K562 (cell line): ENCODE results near the gene HEMK1. TPM values are rescaled to one million over a fixed set of nuclear protein-coding genes. Genes with fewer than 3 reads are reported as not detected.

Source experiments
- CBFA2T2 ChIP-seq: fragments of 450-650 bp; conservative IDR thresholded peaks from 2 replicates; pipeline ENCODE4 v1.6.1; 2017; ENCODE audit warnings: mild to moderate bottlenecking
- CBFA2T3 ChIP-seq: fragments of 450-650 bp; IDR thresholded peaks from 2 replicates; pipeline ENCODE4 v1.6.1; 2017
- CEBPB ChIP-seq: fragments of 450-650 bp; IDR thresholded peaks from 2 replicates; pipeline ENCODE4 v1.6.1; 2016; ENCODE audit warnings: missing genetic modification characterization, missing compliant biosample characterization
- L3MBTL2 ChIP-seq: fragments of 450-650 bp; IDR thresholded peaks from 2 replicates; pipeline ENCODE4 v1.6.1; 2016; ENCODE audit warnings: mild to moderate bottlenecking, moderate library complexity
- MEF2D ChIP-seq: conservative IDR thresholded peaks from 2 replicates; pipeline ENCODE4 v1.6.1; 2016; ENCODE audit warnings: low read depth, missing genetic modification characterization, missing compliant biosample characterization
- MYC ChIP-seq, 2 experiments: fragments of 250-450 bp in 1 of 2; sonication (Bioruptor Pico) in 1 of 2; IDR thresholded peaks; 2 replicates each; pipeline versions ENCODE4 v1.5.1 to v1.6.1; 2012 to 2021; ENCODE audit warnings: low read depth in 2 of 2, borderline replicate concordance in 1 of 2, improper control_type of control experiment in 1 of 2, low read length in 1 of 2, mild to moderate bottlenecking in 1 of 2, moderate library complexity in 1 of 2
- NCOA4 ChIP-seq: fragments of 450-650 bp; IDR thresholded peaks from 2 replicates; pipeline ENCODE4 v1.6.1; 2018; ENCODE audit warnings: mild to moderate bottlenecking; ENCODE audit not compliant: partially characterized antibody
- SMARCB1 ChIP-seq: IDR thresholded peaks from 2 replicates; pipeline ENCODE4 v1.6.1; 2011; ENCODE audit warnings: improper control_type of control experiment, low read depth; ENCODE audit not compliant: insufficient read length
- SRSF1 ChIP-seq: fragments of 200-400 bp; formaldehyde crosslinking; IDR thresholded peaks from 2 replicates; pipeline ENCODE4 v1.6.1; 2017; ENCODE audit warnings: mild to moderate bottlenecking, low read depth, low read length, moderate library complexity
- TBL1XR1 ChIP-seq, 2 experiments: IDR thresholded peaks; 2 replicates each; pipeline ENCODE4 v1.6.1; 2012; ENCODE audit warnings: improper control_type of control experiment in 2 of 2, low read length in 2 of 2, mild to moderate bottlenecking in 1 of 2
- TCF3 ChIP-seq: sonication (generic); formaldehyde crosslinking; IDR thresholded peaks from 2 replicates; pipeline ENCODE4 v1.4.0; 2020; ENCODE audit warnings: mild to moderate bottlenecking, missing genetic modification reagents
- ZNF197 ChIP-seq: fragments of 200-800 bp; sonication (Bioruptor generic); IDR thresholded peaks from 2 replicates; pipeline ENCODE4 v1.6.1; 2016; ENCODE audit warnings: low read depth, missing genetic modification characterization, missing compliant biosample characterization
- ZNF551 ChIP-seq: fragments of 250-450 bp; sonication (Bioruptor Pico); IDR thresholded peaks from 2 replicates; pipeline ENCODE4 v1.5.0; 2021; ENCODE audit warnings: mild to moderate bottlenecking, moderate library complexity
- polyA plus RNA-seq, 8 experiments: library from polyadenylated mRNA; depleted of rRNA in 4 of 8; stranded (reverse) in 5 of 8; unstranded in 3 of 8; fragments of >200 nt; fragmentation: Nextera tagmentation in 2 of 8; fragmentation: Illumina TruSeq in 1 of 8; extraction: Ambion mirVana in 2 of 8; extraction: Trizol in 1 of 8; gene quantifications; 2 replicates each; pipeline versions ENCODE4 v1.2.1 to v1.2.3, GENCODE V29; 2011 to 2014; ENCODE audit warnings: inconsistent platforms in 1 of 8, missing spikeins in 1 of 8
- total RNA-seq, 7 experiments: library from RNA; depleted of rRNA in 6 of 7; stranded (reverse); fragments of >200 nt in 6 of 7; fragmentation: Illumina TruSeq in 2 of 7; extraction: Trizol in 2 of 7; gene quantifications; 2 replicates each; pipeline versions ENCODE4 v1.2.1 to v1.2.3, GENCODE V29; 2011 to 2021; ENCODE audit warnings: low replicate concordance in 1 of 7
- TF ChIP-seq, protein P1 (sequence below): fragments of 450-650 bp; formaldehyde crosslinking; IDR thresholded peaks from 2 replicates; pipeline ENCODE4 v1.4.0; 2022; ENCODE audit warnings: mild to moderate bottlenecking, moderate library complexity
- TF ChIP-seq, protein P2 (sequence below): fragments of 250-450 bp; sonication (Bioruptor Pico); IDR thresholded peaks from 2 replicates; pipeline ENCODE4 v1.4.0; 2020
- TF ChIP-seq, protein P3 (sequence below): sonication (generic); formaldehyde crosslinking; IDR thresholded peaks from 2 replicates; pipeline ENCODE4 v1.9.0; 2022; ENCODE audit warnings: mild to moderate bottlenecking, missing genetic modification reagents
- TF ChIP-seq, protein P4 (sequence below): fragments of 200-800 bp; sonication (Bioruptor generic); IDR thresholded peaks from 2 replicates; pipeline ENCODE4 v1.6.1; 2017; ENCODE audit warnings: missing genetic modification characterization, missing compliant biosample characterization
- TF ChIP-seq, protein P5 (sequence below), 3 experiments: fragments of 200-800 bp in 1 of 3; fragments of 250-450 bp in 1 of 3; fragments of 450-650 bp in 1 of 3; sonication (Bioruptor Pico) in 1 of 3; sonication (Bioruptor generic) in 1 of 3; formaldehyde crosslinking in 1 of 3; IDR thresholded peaks; 2 replicates each; pipeline versions ENCODE4 v1.6.1 to v1.8.0; 2016 to 2022; ENCODE audit warnings: mild to moderate bottlenecking in 2 of 3, missing genetic modification characterization in 2 of 3, missing compliant biosample characterization in 1 of 3, moderate library complexity in 1 of 3

Gene HEMK1
- total and polyA plus RNA-seq, 9 of the 15 experiments (the other 6 are each of a cell fraction or from before 2014, with no cell fraction given): 2.0 to 16.8 (median 11.4) TPM

- TF ChIP-seq, protein P1, sequence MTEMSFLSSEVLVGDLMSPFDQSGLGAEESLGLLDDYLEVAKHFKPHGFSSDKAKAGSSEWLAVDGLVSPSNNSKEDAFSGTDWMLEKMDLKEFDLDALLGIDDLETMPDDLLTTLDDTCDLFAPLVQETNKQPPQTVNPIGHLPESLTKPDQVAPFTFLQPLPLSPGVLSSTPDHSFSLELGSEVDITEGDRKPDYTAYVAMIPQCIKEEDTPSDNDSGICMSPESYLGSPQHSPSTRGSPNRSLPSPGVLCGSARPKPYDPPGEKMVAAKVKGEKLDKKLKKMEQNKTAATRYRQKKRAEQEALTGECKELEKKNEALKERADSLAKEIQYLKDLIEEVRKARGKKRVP (CRISPR knock-in tag): peak; percentile 31; the same call in 1 of the 2 replicates
- TF ChIP-seq NCOA4 (no peak), MYC (IDR thresholded peaks at IDR 0.05; ENCODE audit: low read depth, low read length) (peak; percentile 60), MYC (CRISPR knock-in tag; IDR thresholded peaks at IDR 0.05; ENCODE audit: borderline replicate concordance, low read depth) (no peak), TBL1XR1 (IDR thresholded peaks at IDR 0.05; ENCODE audit: low read length in 2 of 2) (peak in 1 of 2 experiments; percentile 88; a peak in 2 of 4 replicates), SRSF1 (no peak), ZNF197 (CRISPR knock-in tag) (0 out of 2 replicates have a peak, but pooled peaks have one; percentile 53), SMARCB1 (no peak), ZNF551 (CRISPR knock-in tag) (no peak), TCF3 (peak; percentile 72), CBFA2T2 (peak; percentile 32), MEF2D (0 out of 2 replicates have a peak, but pooled peaks have one; percentile 16), L3MBTL2 (peak; percentile 60), CEBPB (peak; percentile 92), CBFA2T3 (peak; percentile 62)
- TF ChIP-seq, protein P2, sequence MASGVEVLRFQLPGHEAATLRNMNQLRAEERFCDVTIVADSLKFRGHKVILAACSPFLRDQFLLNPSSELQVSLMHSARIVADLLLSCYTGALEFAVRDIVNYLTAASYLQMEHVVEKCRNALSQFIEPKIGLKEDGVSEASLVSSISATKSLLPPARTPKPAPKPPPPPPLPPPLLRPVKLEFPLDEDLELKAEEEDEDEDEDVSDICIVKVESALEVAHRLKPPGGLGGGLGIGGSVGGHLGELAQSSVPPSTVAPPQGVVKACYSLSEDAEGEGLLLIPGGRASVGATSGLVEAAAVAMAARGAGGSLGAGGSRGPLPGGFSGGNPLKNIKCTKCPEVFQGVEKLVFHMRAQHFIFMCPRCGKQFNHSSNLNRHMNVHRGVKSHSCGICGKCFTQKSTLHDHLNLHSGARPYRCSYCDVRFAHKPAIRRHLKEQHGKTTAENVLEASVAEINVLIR (CRISPR knock-in tag): peak; percentile 17; the same call in 1 of the 2 replicates
- TF ChIP-seq, protein P3, sequence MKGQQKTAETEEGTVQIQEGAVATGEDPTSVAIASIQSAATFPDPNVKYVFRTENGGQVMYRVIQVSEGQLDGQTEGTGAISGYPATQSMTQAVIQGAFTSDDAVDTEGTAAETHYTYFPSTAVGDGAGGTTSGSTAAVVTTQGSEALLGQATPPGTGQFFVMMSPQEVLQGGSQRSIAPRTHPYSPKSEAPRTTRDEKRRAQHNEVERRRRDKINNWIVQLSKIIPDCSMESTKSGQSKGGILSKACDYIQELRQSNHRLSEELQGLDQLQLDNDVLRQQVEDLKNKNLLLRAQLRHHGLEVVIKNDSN (CRISPR knock-in tag): peak; percentile 16; the same call in 1 of the 2 replicates
- TF ChIP-seq, protein P4, sequence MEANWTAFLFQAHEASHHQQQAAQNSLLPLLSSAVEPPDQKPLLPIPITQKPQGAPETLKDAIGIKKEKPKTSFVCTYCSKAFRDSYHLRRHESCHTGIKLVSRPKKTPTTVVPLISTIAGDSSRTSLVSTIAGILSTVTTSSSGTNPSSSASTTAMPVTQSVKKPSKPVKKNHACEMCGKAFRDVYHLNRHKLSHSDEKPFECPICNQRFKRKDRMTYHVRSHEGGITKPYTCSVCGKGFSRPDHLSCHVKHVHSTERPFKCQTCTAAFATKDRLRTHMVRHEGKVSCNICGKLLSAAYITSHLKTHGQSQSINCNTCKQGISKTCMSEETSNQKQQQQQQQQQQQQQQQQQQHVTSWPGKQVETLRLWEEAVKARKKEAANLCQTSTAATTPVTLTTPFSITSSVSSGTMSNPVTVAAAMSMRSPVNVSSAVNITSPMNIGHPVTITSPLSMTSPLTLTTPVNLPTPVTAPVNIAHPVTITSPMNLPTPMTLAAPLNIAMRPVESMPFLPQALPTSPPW (CRISPR knock-in tag): peak; percentile 97
- TF ChIP-seq, protein P5, sequence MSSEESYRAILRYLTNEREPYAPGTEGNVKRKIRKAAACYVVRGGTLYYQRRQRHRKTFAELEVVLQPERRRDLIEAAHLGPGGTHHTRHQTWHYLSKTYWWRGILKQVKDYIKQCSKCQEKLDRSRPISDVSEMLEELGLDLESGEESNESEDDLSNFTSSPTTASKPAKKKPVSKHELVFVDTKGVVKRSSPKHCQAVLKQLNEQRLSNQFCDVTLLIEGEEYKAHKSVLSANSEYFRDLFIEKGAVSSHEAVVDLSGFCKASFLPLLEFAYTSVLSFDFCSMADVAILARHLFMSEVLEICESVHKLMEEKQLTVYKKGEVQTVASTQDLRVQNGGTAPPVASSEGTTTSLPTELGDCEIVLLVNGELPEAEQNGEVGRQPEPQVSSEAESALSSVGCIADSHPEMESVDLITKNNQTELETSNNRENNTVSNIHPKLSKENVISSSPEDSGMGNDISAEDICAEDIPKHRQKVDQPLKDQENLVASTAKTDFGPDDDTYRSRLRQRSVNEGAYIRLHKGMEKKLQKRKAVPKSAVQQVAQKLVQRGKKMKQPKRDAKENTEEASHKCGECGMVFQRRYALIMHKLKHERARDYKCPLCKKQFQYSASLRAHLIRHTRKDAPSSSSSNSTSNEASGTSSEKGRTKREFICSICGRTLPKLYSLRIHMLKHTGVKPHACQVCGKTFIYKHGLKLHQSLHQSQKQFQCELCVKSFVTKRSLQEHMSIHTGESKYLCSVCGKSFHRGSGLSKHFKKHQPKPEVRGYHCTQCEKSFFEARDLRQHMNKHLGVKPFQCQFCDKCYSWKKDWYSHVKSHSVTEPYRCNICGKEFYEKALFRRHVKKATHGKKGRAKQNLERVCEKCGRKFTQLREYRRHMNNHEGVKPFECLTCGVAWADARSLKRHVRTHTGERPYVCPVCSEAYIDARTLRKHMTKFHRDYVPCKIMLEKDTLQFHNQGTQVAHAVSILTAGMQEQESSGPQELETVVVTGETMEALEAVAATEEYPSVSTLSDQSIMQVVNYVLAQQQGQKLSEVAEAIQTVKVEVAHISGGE (CRISPR knock-in tag; IDR thresholded peaks at IDR 0.05): peak in 1 of 3 experiments; percentile 26; a peak in 1 of 6 replicates
Measured at GRCh38 chr3:50600841-50601591, 31.7 kb downstream of the HEMK1 start (continued).
